ENCODE results near the gene PLCL1. TPM values are rescaled to one million over a fixed set of nuclear protein-coding genes. Genes with fewer than 3 reads are reported as not detected.

Gene PLCL1
- total and polyA plus RNA-seq, 7 donors, result 4.3 to 25.4 (median 12.6) TPM

GRCh38 chr2:197846777-197847176, 42.4 kb downstream of the PLCL1 start:
- H3K27me3 ChIP-seq (ENCODE audit: insufficient read depth in 3 of 3, low read length in 2 of 3), result no peaks in the 10 kb centered on the region
- TF ChIP-seq CTCF (IDR thresholded peaks at IDR 0.05), result no peak
- H3K36me3 ChIP-seq (ENCODE audit: insufficient read depth in 1 of 2, low read depth in 1 of 2), result no peaks in the 10 kb centered on the region
- no peak overlapping the region for H3K4me3 ChIP-seq
- 60 to 85% (median 78%) methylated on average over 3 of the region's 3 CpGs for WGBS, 3 donors
- intact Hi-C loops (cut with DNase I), result no loop called here
- H3K27ac ChIP-seq, result no peak overlapping the region
- no peak for DNase-seq
- H3K9me3 ChIP-seq, result no peaks in the 10 kb centered on the region
- no peak for ATAC-seq
- H3K4me1 ChIP-seq, result peaks cover 34% of the 10 kb centered on the region

- no peak overlapping the region for H3K4me3 ChIP-seq
- 57 to 69% (median 63%) methylated on average over 7 of the region's 7 CpGs for WGBS, 3 donors
- no peak for TF ChIP-seq CTCF (IDR thresholded peaks at IDR 0.05)
- H3K9me3 ChIP-seq, result no peaks in the 10 kb centered on the region
- no peaks in the 10 kb centered on the region for H3K27me3 ChIP-seq (ENCODE audit: insufficient read depth in 3 of 3, low read length in 2 of 3)
- H3K27ac ChIP-seq, result no peak overlapping the region
- ATAC-seq (peak in 1 of 4 donors; percentile 42), DNase-seq (no peak)
- intact Hi-C loops (cut with DNase I), result no loop called here
- peaks cover 44% of the 10 kb centered on the region for H3K4me1 ChIP-seq
- H3K36me3 ChIP-seq (ENCODE audit: insufficient read depth in 1 of 2, low read depth in 1 of 2), result no peaks in the 10 kb centered on the region
These were observed 43.4 kb downstream of the PLCL1 start for GRCh38 chr2:197847651-197848401.

- Histone ChIP-seq H3K27ac (no peak overlapping the region), H3K27me3 (ENCODE audit: insufficient read depth in 3 of 3, low read length in 2 of 3) (no peaks in the 10 kb centered on the region), H3K4me1 (peaks cover 50% of the 10 kb centered on the region), H3K4me3 (no peak overlapping the region), H3K36me3 (ENCODE audit: insufficient read depth in 1 of 2, low read depth in 1 of 2) (no peaks in the 10 kb centered on the region), H3K9me3 (no peaks in the 10 kb centered on the region)
- no peak for TF ChIP-seq CTCF (IDR thresholded peaks at IDR 0.05)
- 66 to 81% (median 72%) methylated on average over 2 of the region's 2 CpGs for WGBS, 3 donors
- DNase-seq (no peak), ATAC-seq (no peak)
- intact Hi-C loops (cut with DNase I), result no loop called here
These were observed 44.2 kb downstream of the PLCL1 start for GRCh38 chr2:197848602-197849001.

GRCh38 chr2:197850882-197851450, 46.6 kb downstream of the PLCL1 start:
- Histone ChIP-seq H3K4me3 (no peak overlapping the region), H3K27me3 (ENCODE audit: insufficient read depth in 3 of 3, low read length in 2 of 3) (no peaks in the 10 kb centered on the region), H3K36me3 (ENCODE audit: insufficient read depth in 1 of 2, low read depth in 1 of 2) (no peaks in the 10 kb centered on the region), H3K27ac (no peak overlapping the region), H3K4me1 (peaks cover 62% of the 10 kb centered on the region), H3K9me3 (no peaks in the 10 kb centered on the region)
- intact Hi-C loops (cut with DNase I), result no loop called here
- no peak for DNase-seq
- TF ChIP-seq CTCF (IDR thresholded peaks at IDR 0.05), result no peak
- ATAC-seq, result no peak
- 76 to 80% (median 78%) methylated on average over 5 of the region's 5 CpGs for WGBS, 3 donors
